Lower leg skin (tissue), 4 donors: Measurements from ENCODE around the gene AIG1. TPM values are rescaled to one million over a fixed set of nuclear protein-coding genes. Genes with fewer than 3 reads are reported as not detected.
"Not testable (repeated sequence)": the region's sequence is repeated elsewhere in the genome, so short reads cannot be mapped to it uniquely, and the experiment has no call there.

Source experiments
- DNase-seq, 2 donors: peaks; one replicate each; pipeline ENCODE4 v3.0.0-alpha.2; 2019; ENCODE audit warnings: low spot score in 2 of 2
- H3K4me3 ChIP-seq: fragments of 200-600 bp; sonication (generic); 2 replicates; pipeline ENCODE4 v1.5.1; 2017; ENCODE audit warnings: mild to moderate bottlenecking, low read depth; ENCODE audit not compliant: poor library complexity, severe bottlenecking
- CTCF ChIP-seq, 3 donors: fragments of 450-650 bp; IDR thresholded peaks; one replicate each; pipeline ENCODE4 v1.5.1; 2016; ENCODE audit warnings: antibody characterized with exemption in 3 of 3, mild to moderate bottlenecking in 3 of 3, moderate library complexity in 2 of 3
- POLR2A ChIP-seq, 2 donors: fragments of 450-650 bp; IDR thresholded peaks; one replicate each; pipeline ENCODE4 v1.6.1; 2016 to 2017; ENCODE audit warnings: antibody characterized with exemption in 2 of 2, mild to moderate bottlenecking in 1 of 2, moderate library complexity in 1 of 2
- WGBS, 2 donors: methylation state at CpG; one replicate each; pipeline ENCODE4 v1.1.5; 2018; 5-methylcytosine and 5-hydroxymethylcytosine counted together
- intact Hi-C: fragments of 100-400 bp; cut with DNase I; formaldehyde crosslinking; loops from one replicate; pipeline ENCODE4 v1.15.0; 2023; ENCODE audit warnings: low total_unique reads
- total RNA-seq, 4 donors: library from RNA; depleted of rRNA; stranded (reverse); fragments of >200 nt; gene quantifications; one replicate each; pipeline ENCODE4 v1.1.0, GENCODE V29; 2016

Gene AIG1
- total RNA-seq, 4 donors from 2014 or later: 12.2 to 21.4 (median 16.0) TPM

- TF ChIP-seq POLR2A (IDR thresholded peaks at IDR 0.05) (no peak), CTCF (IDR thresholded peaks at IDR 0.05) (no peak)
- DNase-seq: no peak
- intact Hi-C loops: loop anchor here (10.0 kb wide), 1 partner anchor 639 kb away; no protein-coding TSS in a partner anchor
- 66% methylated on average over 7 of the region's 7 CpGs for WGBS, 2 donors
- H3K4me3 ChIP-seq: no peak overlapping the region
These were observed 273.2 kb downstream of the AIG1 start for GRCh38 chr6:143333749-143334520.

- 68 to 77% methylated on average over 2 of the region's 2 CpGs for WGBS, 2 donors
- DNase-seq: no peak
- H3K4me3 ChIP-seq: no peak overlapping the region
- intact Hi-C loops: loop anchor here (10.0 kb wide), 1 partner anchor 641 kb away; no protein-coding TSS in a partner anchor
- TF ChIP-seq CTCF (IDR thresholded peaks at IDR 0.05) (no peak), POLR2A (IDR thresholded peaks at IDR 0.05) (no peak)
These were observed 275.2 kb downstream of the AIG1 start for GRCh38 chr6:143335865-143336264.

- TF ChIP-seq CTCF (IDR thresholded peaks at IDR 0.05): no peak
- TF ChIP-seq POLR2A (IDR thresholded peaks at IDR 0.05): no peak
- DNase-seq: no peak
- 51 to 67% methylated on average over 4 of the region's 4 CpGs for WGBS, 2 donors
- intact Hi-C loops: loop anchor here (10.0 kb wide), 1 partner anchor 642 kb away; no protein-coding TSS in a partner anchor
- H3K4me3 ChIP-seq: no peak overlapping the region
These were observed 275.9 kb downstream of the AIG1 start for GRCh38 chr6:143336446-143337152.

- WGBS, 2 donors: 61 to 69% methylated on average over 17 of the region's 17 CpGs
- H3K4me3 ChIP-seq: no peak overlapping the region
- DNase-seq: peak; percentile 46 to 88
- TF ChIP-seq POLR2A (IDR thresholded peaks at IDR 0.05) (no peak), CTCF (IDR thresholded peaks at IDR 0.05) (no peak)
- intact Hi-C loops: loop anchor here (10.0 kb wide), 1 partner anchor 643 kb away; no protein-coding TSS in a partner anchor
These were observed 276.7 kb downstream of the AIG1 start for GRCh38 chr6:143337201-143337949.

GRCh38 chr6:143339223-143339622, 278.5 kb downstream of the AIG1 start:
- no peak for DNase-seq
- TF ChIP-seq POLR2A (IDR thresholded peaks at IDR 0.05) (no peak), CTCF (IDR thresholded peaks at IDR 0.05) (no peak)
- no peak overlapping the region for H3K4me3 ChIP-seq
- intact Hi-C loops: loop anchor here (10.0 kb wide), 1 partner anchor 644 kb away; no protein-coding TSS in a partner anchor

- WGBS, 2 donors: 97 to 98% methylated on average over 7 of the region's 7 CpGs
- H3K4me3 ChIP-seq, intact Hi-C loops, DNase-seq: not testable (repeated sequence)
These were observed 284.8 kb downstream of the AIG1 start for GRCh38 chr6:143345477-143345876.
